Motor neuron (in vitro differentiated cells): Measurements from ENCODE around the gene ADAM12. TPM values are rescaled to one million over a fixed set of nuclear protein-coding genes. Genes with fewer than 3 reads are reported as not detected.
"Not testable (repeated sequence)": the region's sequence is repeated elsewhere in the genome, so short reads cannot be mapped to it uniquely, and the experiment has no call there.

Source experiments
- ATAC-seq, 8 experiments: fragments of 200-7000 bp; cut with Tn5 transposase; replicated peaks in 6 of 8; 2 replicates each; pipeline ENCODE4 v1.8.0; 2021; ENCODE audit warnings: mild to moderate bottlenecking in 8 of 8, moderate library complexity in 8 of 8
- H3K27ac ChIP-seq, 2 donors: fragments of 250-450 bp; sonication (Bioruptor Pico); 2 replicates each; pipeline ENCODE4 v1.9.0; 2021; ENCODE audit warnings: antibody characterized with exemption in 2 of 2, mild to moderate bottlenecking in 2 of 2, moderate library complexity in 1 of 2
- H3K4me1 ChIP-seq, 2 donors: fragments of 250-450 bp; sonication (Bioruptor Pico); replicated peaks in 1 of 2; 2 replicates each; pipeline ENCODE4 v1.6.1; 2021; ENCODE audit warnings: antibody characterized with exemption in 2 of 2, mild to moderate bottlenecking in 2 of 2, moderate library complexity in 1 of 2
- H3K4me3 ChIP-seq, 5 donors: fragments of 250-450 bp; sonication (Bioruptor Pico); 2 replicates each; pipeline ENCODE4 v1.9.0; 2021; ENCODE audit warnings: antibody characterized with exemption in 5 of 5, mild to moderate bottlenecking in 5 of 5, moderate library complexity in 4 of 5
- WGBS, 10 experiments: fragments of 450-650 bp; shearing (Covaris generic); methylation state at CpG; one replicate each; pipeline ENCODE4 v1.0.0; 2022; 5-methylcytosine and 5-hydroxymethylcytosine counted together
- in situ Hi-C, 9 experiments: fragments of 400-800 bp; cut with MboI; loops; one replicate each; pipeline ENCODE4 v1.15.0; 2021; ENCODE audit warnings: low sequenced_read_pairs in 9 of 9, low pct_unique_long_range_greater_than_20kb in 2 of 9; ENCODE audit not compliant: unreplicated experiment in 9 of 9
- total RNA-seq, 8 experiments: library from RNA; unstranded; fragments of 300-600 nt; gene quantifications; 2 replicates each; pipeline versions ENCODE4 v1.2.3 to v1.2.4, GENCODE V29; 2022

ADAM12 gene
- total RNA-seq, 8 experiments from 2014 or later: 0.63 to 62.9 (median 5.5) TPM

DNA sequence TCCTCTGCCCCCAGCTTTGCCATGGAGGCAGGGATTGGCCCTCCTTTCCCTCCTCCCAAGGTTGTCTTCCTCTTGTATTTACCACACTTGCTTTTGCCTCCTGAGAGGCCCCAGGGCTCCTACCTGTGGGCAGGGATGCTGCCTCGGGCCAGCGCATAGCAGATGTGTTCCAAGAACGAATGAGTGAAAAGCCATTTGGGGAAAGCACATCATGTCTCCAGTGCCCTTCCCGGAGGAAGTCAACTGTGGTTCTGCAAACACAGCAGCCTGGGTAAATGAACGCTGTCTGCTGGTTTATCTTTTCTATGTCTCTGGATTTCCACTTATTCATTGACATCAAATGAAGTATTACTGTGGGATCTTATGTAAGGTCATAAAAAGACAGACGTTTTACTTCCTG, 330.2 kb downstream of the ADAM12 start:
- peaks cover 38 to 50% of the 10 kb centered on the region in 2 donors for H3K4me1 ChIP-seq
- in situ Hi-C loops: no loop called here
- peak overlapping the region in 1 of 2 donors; percentile 29 for H3K27ac ChIP-seq
- 40 to 90% (median 57%) methylated on average over 1 to 5 of the region's 6 CpGs; no CpG with 5 or more reads in 1 of the 10 experiments for WGBS, 10 experiments
- ATAC-seq: peak in 3 of 8 experiments; percentile 2
- no peak overlapping the region for H3K4me3 ChIP-seq

DNA sequence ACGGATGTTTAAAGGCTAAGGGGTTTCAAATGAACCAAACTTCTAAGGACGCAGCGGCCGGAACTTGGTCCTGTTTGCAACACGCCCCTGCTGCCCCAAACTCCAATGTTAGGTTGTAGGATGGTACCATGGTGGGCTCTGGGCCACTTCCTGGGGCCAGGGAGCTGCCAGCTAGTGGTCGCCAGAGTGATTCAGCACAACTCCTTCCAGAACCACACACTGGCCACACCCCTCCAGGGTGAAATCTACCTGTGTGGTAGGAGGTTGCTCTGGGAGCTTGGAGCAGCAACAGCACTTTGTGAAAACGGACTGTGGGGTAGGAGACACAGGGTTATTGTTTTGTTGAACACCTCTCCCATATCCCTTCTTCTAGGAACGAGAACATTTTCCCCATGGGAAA, 330.8 kb downstream of the ADAM12 start:
- Histone ChIP-seq H3K4me3 (no peak overlapping the region), H3K4me1 (peaks cover 32 to 44% of the 10 kb centered on the region in 2 donors), H3K27ac (no peak overlapping the region)
- 33 to 96% (median 83%) methylated on average over 1 to 6 of the region's 8 CpGs; no CpG with 5 or more reads in 3 of the 10 experiments for WGBS, 10 experiments
- in situ Hi-C loops: no loop called here
- ATAC-seq: no peak

DNA sequence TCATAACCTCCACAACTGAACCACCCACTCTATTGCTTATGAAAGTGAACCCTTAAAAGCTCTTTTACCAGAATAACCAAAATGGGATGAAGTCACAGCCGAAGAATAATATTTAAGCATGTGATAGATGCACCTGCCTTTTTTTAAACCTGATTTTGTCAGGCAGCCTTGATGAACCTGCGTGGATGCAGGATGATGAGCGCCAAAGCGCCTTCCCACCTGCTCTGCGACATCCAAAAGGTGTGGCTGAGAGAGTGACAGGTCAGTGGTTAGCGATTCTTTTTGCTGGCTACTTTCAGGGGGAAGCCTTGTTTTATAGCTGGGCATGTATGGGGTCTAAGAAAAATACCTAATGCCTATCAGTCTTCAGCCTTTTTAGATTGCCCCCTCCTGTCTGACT, 334.1 kb downstream of the ADAM12 start:
- Histone ChIP-seq H3K4me1 (peaks cover 14 to 18% of the 10 kb centered on the region in 2 donors), H3K27ac (no peak overlapping the region), H3K4me3 (no peak overlapping the region)
- no peak for ATAC-seq
- in situ Hi-C loops: no loop called here
- 89 to 100% (median 100%) methylated on average over 1 to 6 of the region's 6 CpGs; no CpG with 5 or more reads in 2 of the 10 experiments for WGBS, 10 experiments

GRCh38 chr10:126052171-126052570, 336.1 kb downstream of the ADAM12 start:
- in situ Hi-C loops: no loop called here

GRCh38 chr10:126049759-126050700, 338.2 kb downstream of the ADAM12 start:
- no peak for ATAC-seq
- Histone ChIP-seq H3K27ac (no peak overlapping the region), H3K4me1 (no peaks in the 10 kb centered on the region), H3K4me3 (no peak overlapping the region)
- in situ Hi-C loops: no loop called here
- 60 to 92% (median 80%) methylated on average over 1 to 9 of the region's 13 CpGs; no CpG with 5 or more reads in 1 of the 10 experiments for WGBS, 10 experiments

More at GRCh38 chr10:126052171-126052570, 336.1 kb downstream of the ADAM12 start:
- no peaks in the 10 kb centered on the region for H3K4me1 ChIP-seq
- WGBS, 10 experiments: 20 to 100% (median 88%) methylated on average over 1 to 2 of the region's 2 CpGs; no CpG with 5 or more reads in 2 of the 10 experiments
- no peak overlapping the region for H3K4me3 ChIP-seq
- no peak overlapping the region for H3K27ac ChIP-seq
- no peak for ATAC-seq

GRCh38 chr10:126047749-126048148, 340.5 kb downstream of the ADAM12 start:
- H3K4me3 ChIP-seq, H3K4me1 ChIP-seq, H3K27ac ChIP-seq, in situ Hi-C loops, ATAC-seq: not testable (repeated sequence)
- WGBS, 10 experiments: 0 to 89% (median 72%) methylated on average over 1 of the region's 1 CpG; no CpG with 5 or more reads in 4 of the 10 experiments

- no peak overlapping the region for H3K4me3 ChIP-seq
- in situ Hi-C loops: no loop called here
- WGBS, 10 experiments: 14 to 100% (median 53%) methylated on average over 1 to 5 of the region's 5 CpGs; no CpG with 5 or more reads in 1 of the 10 experiments
- H3K4me1 ChIP-seq: peaks cover 10% of the 10 kb centered on the region in 2 donors
- ATAC-seq: peak in 1 of 8 experiments; percentile 34
- no peak overlapping the region for H3K27ac ChIP-seq
These were observed 341.4 kb downstream of the ADAM12 start for GRCh38 chr10:126046831-126047230.

DNA sequence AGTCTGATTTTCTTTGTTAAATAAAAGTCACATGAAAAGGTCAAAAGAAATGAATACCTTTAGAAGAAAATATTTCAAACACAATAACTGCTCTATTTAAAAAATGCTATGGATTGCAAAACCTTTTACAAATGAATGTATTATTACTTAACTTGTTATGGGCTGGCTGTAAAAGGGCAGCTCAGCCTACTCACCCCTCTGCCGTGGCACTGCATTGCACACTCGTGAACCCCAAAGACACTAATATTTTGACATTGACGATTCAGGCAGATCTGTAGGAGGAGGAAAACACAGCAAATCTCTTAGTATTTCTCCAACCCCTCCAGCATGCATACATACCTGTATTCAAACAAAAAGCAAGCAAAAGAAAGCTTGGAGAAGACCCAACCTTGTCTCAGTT, 342.4 kb downstream of the ADAM12 start:
- Histone ChIP-seq H3K27ac (no peak overlapping the region), H3K4me3 (no peak overlapping the region), H3K4me1 (peaks cover 18 to 20% of the 10 kb centered on the region in 2 donors)
- 41 to 100% (median 84%) methylated on average over 1 to 3 of the region's 3 CpGs; no CpG with 5 or more reads in 2 of the 10 experiments for WGBS, 10 experiments
- in situ Hi-C loops: no loop called here
- ATAC-seq: no peak

DNA sequence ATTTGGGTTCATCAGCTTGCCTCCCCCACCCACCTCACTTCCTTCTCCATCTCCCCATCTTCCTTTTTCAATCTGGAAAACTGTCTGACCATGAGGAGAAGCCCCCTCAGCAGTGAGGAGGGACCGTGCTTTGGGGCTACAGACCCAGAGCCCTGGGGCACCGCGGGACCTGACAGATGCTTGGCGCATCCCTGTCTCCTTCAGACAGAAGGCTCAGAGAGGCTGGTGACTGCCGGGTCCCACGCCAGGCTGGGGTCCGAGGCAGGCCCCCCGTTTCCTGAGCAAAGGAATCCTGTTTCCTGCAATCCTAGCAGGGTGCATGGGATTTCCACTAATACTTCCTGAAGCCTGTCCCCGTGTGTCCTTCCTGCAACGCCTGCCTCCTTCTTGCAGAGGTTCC, 344.9 kb downstream of the ADAM12 start:
- in situ Hi-C loops: no loop called here
- no peak overlapping the region for H3K27ac ChIP-seq
- WGBS, 10 experiments: 67 to 87% (median 67%) methylated on average over 1 to 4 of the region's 10 CpGs; no CpG with 5 or more reads in 7 of the 10 experiments

GRCh38 chr10:126042906-126043305, 345.4 kb downstream of the ADAM12 start:
- Histone ChIP-seq H3K27ac (no peak overlapping the region), H3K4me3 (no peak overlapping the region), H3K4me1 (peaks cover 18 to 22% of the 10 kb centered on the region in 2 donors)
- in situ Hi-C loops: no loop called here
- ATAC-seq: no peak
- WGBS, 10 experiments: 40 to 100% (median 83%) methylated on average over 1 to 5 of the region's 10 CpGs; no CpG with 5 or more reads in 6 of the 10 experiments

More for the DNA sequence above, 344.9 kb downstream of the ADAM12 start:
- no peak for ATAC-seq
- Histone ChIP-seq H3K4me3 (no peak overlapping the region), H3K4me1 (peaks cover 18 to 22% of the 10 kb centered on the region in 2 donors)

DNA sequence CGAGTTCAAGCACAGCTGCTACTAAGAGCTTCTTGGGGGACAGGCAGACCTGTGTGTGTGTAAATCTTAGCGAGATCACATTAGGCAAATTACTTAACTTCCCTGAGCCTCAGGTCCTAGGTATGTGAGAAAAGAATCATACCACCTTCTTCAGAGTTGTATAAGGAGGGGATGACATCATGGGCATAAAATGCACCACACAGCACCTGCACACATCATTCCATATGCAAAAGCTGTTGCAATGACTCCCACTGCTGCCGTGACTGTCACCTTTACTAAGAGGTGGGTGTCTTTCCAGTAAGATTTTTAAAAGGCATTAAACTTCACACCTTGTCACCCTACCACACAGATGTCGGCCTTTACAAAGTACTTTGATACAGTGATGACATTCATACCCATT, 345.9 kb downstream of the ADAM12 start:
- ATAC-seq: peak in 1 of 8 experiments; percentile 3
- Histone ChIP-seq H3K27ac (peak overlapping the region; percentile 55 to 77), H3K4me3 (no peak overlapping the region), H3K4me1 (peaks cover 18 to 22% of the 10 kb centered on the region in 2 donors)
- 56 to 100% (median 78%) methylated on average over 1 to 4 of the region's 4 CpGs; no CpG with 5 or more reads in 4 of the 10 experiments for WGBS, 10 experiments
- in situ Hi-C loops: no loop called here

- peaks cover 18 to 22% of the 10 kb centered on the region in 2 donors for H3K4me1 ChIP-seq
- no peak overlapping the region for H3K4me3 ChIP-seq
- 0 to 79% (median 12%) methylated on average over 1 to 3 of the region's 12 CpGs; no CpG with 5 or more reads in 6 of the 10 experiments for WGBS, 10 experiments
- peak overlapping the region; percentile 55 to 77 for H3K27ac ChIP-seq
- in situ Hi-C loops: no loop called here
- ATAC-seq: peak; percentile 81 to 99 (median 98)
These were observed 346.5 kb downstream of the ADAM12 start for GRCh38 chr10:126041804-126042231.

GRCh38 chr10:126041117-126041516, 347.2 kb downstream of the ADAM12 start:
- Histone ChIP-seq H3K4me3 (no peak overlapping the region), H3K27ac (no peak overlapping the region), H3K4me1 (peaks cover 18 to 22% of the 10 kb centered on the region in 2 donors)
- WGBS, 10 experiments: 25 to 100% (median 79%) methylated on average over 1 to 4 of the region's 4 CpGs; no CpG with 5 or more reads in 3 of the 10 experiments
- in situ Hi-C loops: no loop called here
- peak in 2 of 8 experiments; percentile 35 to 66 for ATAC-seq
